Stimulated activated CD8-positive, alpha-beta memory T cell treated with anti-CD3 and anti-CD28 coated beads, Interleukin-2, amount 100 ng/mL, for 48 hours (primary cell): ENCODE measurements around the gene ARHGAP42.

Source experiments
- DNase-seq, 2 donors: peaks; one replicate each; pipeline ENCODE4 v3.0.0-alpha.2; 2020; ENCODE audit warnings: low read depth in 2 of 2

Gene ARHGAP42

DNA sequence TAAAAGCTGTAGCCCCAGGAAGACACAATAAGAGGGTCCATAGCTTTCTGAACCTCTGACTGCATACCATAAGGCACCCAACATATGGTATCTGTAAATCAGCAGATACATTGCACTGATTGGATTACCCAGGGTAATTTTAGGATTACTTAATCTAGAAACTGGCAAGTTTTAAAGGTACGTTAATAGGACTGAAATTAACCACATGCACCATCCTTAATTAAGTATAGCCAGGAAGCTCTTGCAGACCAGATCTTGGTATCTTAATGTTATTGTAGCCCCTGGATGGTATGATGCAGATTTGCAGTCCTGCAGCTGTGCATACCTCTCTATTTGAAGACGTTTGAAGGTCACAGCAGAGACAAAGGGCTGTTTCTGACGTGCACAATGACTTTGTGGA, 72.8 kb downstream of the ARHGAP42 start:
- DNase-seq = no peak

DNA sequence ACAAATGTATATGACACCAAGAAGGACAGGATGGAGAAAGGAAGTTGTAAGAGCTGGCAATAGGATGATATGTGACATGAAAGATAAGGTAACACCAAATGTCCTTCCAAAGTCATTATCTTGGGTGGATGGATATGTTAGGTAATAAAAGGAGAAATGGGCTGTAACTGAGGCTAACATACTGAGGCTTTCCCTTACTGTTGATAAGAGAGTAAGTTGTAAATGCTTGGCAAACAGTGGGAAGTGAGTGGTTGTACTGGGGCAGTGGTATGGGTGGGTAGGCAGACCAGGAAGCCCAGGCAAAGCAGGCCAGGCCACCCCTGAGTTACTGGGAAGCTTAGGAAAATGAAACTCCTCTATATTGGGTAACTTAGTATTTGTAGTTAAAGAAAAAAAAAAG, 73.7 kb downstream of the ARHGAP42 start:
- no peak for DNase-seq

DNA sequence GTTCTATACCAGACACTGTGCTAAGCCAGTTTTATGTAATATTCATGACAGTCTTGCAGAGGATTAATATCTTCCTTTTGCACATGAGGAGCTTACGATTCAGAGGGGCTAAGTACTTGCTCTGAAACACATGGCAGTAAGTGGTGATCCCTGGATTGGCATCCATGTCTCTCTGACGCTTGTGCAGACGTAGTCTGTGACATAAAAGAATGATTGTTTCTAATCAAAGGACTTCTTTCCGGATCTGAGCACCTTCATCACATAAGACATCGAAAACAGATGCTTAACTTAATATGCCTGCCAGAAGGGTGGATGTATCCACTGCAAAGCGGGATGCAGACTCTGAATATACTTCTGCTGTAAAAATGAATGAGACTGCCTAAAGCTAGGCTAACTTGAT, 74.8 kb downstream of the ARHGAP42 start:
- DNase-seq = no peak

DNA sequence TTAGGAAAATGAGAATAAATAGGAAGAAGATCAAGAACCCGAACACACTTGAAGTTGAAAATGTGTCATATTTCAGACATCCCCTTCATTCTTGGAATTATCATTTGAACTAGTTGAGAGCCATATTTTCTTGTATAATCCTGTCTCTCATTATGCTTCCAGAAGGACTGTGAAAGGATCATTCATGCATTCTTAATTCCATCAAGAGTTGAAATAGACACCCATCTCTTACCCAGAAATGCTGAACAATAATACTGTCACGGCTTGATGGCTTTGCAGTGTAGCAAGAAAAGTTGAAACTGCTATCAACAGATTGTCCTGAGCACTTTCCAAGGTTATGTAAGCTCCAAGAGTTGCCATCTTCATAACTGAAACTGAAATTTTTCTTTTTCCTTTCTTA, 79.7 kb downstream of the ARHGAP42 start:
- DNase-seq = no peak

DNA sequence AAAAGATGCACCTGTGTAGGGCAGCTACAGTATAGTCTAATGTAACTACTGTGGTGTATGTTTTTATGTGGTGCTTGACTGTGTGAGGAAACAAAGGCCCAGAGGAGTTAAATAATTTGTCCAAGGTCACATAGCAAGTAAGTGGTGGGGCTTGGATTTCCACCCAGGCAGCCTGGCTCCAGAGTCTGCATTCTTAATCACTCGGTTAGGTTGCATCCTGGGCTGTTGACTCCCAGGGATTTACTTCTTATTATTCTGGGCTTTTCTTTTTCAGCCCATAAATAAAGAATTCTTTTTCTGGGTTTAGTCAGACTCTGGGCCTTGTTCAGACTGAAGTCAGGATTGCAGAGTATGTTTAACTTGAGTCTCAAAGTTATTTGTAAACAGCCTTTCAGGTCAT, 82.1 kb downstream of the ARHGAP42 start:
- no peak for DNase-seq

DNA sequence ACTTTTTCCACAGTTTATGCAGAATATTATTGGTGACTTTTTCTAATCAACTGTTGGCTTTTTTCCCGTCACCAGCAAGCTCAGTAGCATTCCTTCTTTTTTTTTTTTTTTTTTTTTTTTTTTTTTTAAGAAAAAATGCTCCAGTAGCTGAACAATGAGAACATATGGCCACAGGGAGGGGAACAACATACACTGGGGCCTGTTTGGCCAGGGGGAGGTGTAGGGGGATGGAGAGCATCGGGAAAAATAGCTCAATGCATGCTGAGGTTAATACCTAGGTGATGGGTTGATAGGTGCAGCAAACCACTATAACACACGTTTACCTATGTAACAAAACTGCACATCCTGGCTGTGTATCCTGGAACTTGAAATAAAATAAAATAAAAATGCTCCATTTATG, 82.5 kb downstream of the ARHGAP42 start:
- DNase-seq = no peak

DNA sequence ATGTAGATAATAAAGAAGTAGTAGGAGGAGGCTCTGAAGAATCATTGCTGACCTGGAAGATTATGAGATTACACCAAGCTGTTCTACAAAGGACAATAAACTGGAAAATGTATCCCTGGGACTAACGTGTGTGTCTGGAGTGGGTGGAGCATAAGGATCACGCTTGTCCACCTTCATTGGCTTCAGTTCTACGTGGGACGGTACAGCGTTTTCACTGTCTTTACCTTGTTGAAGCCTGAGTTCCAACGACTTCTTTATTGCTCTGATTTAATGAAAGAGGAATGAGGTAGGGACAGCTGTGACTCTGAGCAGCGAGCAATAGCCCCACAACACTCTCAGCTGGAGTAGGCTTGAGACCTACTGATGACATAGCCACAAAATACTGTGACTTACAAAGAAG, 87.0 kb downstream of the ARHGAP42 start:
- DNase-seq = no peak

DNA sequence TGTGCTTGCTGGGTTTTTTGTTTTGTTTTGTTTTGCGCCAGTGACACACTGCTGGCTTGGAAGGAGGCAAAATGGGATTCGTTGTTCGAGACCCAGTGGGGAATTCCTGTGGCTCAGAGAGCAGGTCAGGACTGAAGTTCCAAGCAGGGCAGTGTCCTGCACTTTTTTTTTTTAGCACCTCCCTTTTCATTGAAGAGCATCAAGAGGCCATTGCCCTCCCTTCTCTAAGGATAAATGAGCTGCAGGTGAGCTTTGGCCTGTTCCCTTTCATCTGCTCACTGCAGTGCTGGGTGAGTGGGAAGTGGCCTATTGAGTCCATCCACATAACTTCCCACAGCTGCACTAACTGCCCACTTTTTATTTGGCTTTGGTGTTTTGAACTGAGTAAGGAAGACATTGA, 87.8 kb downstream of the ARHGAP42 start:
- DNase-seq = no peak

DNA sequence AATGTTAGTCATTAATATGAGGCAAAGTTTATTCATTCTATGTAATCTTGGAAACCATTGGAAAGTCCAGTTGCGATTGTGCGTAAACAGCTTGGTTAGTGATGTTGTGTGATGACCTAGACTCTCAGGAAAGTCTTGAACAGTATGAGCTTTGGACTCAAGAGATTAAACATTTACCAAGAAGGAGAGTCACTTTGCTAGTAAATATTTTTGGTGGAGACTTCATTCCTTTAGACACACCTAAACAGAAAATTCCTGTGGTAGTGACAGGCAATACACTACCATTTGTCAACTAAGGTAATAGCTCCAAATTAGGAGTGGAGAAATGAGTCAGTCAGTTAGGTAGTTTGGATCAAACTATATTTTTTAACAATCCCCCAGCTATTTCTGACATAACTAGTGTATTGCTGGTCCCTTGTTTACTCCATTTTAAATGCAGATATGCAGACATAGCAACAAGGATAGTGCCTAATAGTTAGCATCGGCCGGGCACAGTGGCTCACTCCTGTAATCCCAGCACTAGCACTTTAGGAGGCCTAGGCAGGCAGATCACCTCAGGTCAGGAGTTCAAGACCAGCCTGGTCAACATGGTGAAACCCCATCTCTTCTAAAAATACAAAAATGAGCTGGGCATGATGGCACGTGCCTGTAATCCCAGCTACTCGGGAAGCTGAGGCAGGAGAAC, 89.3 kb downstream of the ARHGAP42 start:
- DNase-seq = no peak

DNA sequence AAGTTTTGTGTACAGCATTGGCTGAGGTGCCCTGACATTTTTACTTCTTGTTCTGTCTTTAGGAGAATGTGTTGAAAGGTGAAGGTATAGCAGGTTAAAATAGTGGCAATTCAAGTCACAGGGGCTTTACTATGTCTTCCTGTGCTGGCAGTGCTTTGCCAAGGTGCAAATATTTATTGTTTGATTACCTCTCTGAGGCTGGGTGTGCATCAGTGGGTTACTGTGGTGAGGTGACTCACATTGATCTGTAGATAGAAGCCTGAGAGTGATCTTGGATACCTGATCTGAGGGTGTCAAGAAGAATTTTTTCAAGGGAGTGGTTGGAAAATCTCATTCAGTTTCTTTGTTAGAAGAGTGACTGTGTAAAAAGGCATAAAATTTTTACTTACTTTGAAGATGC, 90.0 kb downstream of the ARHGAP42 start:
- DNase-seq = no peak

DNA sequence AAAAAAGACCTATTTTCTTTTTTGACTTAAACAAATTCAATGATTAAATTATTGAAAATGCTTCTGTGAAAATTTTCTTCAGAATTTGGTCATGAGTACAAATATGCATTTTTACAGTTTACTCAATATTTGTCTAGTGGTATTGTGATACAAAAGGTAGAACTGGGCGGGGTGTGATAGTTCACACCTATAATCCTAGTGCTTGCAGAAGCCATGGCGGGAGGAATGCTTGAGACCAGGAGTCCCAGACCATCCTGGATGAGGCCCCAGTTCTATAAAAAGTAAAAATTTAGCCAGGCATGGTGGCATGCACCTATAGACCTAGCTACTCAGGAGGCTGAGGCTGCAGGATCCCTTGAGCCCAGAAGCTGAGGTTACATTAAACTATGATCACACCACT, 90.6 kb downstream of the ARHGAP42 start:
- DNase-seq = no peak

DNA sequence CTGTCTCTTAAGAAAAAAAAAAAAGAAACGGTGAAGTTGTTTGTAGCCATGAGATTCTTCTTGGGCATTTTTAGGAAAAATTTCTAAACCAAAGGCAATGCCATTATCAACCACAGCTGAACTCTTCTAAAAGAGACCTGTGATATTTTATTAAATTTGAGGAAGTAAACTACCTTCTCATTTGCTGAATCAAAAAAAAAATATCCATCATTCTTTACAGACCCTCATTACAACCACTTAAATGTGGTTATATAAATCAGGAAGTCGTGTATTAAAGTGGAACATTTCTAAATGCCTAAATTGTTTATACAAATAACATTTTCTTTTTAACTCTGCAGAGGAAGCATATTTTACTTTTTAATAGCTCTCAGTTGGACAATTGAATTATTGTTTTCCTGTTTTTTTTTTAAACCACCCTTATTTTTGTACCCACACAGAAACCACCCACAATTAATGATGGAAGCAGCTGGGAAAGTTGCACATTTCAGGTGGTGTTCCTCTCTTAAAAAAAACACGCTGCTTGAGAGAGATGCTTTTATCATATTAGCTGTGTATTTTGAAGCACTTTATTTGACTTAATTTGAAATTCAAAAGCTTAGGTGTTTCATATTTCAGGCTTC, 91.2 kb downstream of the ARHGAP42 start:
- DNase-seq = no peak

DNA sequence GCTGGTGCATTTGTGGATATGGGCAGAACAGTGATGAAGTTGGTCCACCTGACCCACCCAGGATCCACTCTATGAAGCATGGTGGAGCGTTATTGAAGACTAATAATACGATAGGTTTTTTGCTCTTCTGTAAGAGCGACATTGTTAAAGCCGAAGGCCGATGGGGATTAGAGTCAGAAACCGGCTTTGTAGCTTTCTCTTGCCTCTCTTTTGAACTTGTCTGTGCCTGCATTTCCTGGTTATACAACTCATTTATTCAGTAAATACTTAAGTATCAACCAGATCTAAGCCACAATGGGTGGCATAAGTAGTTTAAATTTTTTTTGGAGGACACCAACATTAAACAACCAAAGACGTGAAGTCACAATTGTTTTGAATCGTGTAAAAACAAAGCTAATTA, 93.4 kb downstream of the ARHGAP42 start:
- DNase-seq = no peak

DNA sequence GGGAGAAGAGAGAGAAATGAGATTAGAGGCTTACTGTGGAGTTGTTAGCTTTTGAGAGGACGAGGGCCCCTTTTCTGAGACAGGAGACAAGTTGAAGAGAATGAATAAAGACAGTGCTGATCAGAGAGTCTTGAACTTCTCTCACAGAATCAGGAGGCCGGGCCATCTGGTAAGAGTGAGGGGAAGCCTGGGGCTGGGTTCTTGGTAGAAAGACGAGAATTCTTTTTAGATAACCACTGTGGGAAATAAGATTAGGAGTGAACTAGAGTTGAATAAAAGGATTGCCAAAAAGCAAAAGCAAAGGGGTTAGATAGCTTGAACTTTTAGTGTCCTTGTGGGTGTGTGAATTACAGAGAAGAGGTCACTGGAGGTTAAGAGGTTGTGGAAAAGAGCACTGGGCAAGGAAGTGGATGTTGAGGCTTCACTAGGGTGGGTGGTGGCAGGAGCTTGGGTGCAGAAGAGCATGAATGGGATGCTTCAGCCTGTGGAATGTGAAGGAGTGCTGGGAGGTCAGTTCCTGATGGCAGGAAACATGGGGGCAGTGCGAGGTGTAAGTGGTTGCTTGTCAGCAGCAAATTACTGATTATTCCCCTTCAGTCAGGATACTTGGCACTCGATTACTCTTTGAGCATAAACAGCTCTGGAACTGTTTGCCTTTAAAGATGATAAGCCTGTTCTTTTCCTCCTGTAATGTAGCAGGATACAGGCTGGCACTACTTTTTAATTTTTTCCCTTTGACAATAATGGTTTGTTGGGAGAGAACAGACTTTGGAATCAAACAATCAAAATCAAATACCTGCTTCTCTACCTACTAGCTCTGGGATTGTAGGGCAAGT, 98.3 kb downstream of the ARHGAP42 start:
- DNase-seq = no peak

DNA sequence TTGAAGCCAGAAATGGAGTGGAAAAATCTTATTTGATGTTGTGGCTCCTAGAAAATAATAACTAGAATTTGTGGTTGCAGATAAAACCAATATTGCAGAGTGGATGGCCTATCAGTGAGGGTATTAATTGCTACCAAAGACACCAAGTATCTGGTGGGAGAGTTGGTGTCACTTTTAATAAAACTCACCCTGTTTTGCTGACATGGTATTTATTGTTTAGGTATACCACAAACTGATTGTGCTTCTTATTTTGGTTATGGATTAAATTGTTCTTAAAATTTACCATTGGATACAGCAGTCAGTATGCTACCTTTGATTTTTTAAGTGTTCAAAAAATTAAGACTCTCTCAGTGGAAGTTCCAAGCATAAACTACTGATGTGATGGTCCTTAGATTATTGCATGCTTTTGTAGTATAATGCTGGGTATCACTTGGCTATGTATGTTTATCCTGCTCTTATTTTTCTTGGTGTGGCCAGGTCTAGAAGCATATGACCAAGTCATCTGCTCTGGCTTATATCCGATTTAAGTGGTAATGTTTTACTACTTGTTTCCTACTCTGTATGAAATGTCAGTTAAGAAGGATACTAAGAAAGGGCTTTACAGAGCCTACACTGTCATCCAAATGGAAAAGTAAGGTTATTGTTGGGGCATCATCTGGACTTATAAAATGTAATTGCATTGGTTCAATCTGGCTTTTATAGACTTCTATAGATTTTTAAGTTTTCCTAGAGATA, 101.6 kb downstream of the ARHGAP42 start:
- DNase-seq = no peak

DNA sequence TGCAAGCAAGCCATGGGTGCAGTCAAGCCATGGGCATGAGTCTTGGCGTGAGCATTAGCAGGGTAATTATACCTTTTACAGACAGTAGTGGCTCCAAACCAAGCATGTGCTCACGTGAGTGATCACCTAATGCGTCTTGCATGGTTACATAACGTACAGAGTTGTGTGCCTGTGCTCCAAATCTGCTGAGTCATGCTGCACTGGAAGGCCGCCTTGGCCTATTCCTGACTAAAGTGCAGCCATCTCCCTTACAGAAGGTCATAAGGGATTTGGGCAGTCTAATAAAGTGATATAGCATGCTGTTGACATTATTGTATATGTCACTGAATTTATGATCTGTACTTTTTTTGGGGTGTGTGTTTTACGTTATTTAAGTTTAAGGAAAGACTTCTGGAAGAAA, 102.4 kb downstream of the ARHGAP42 start:
- no peak for DNase-seq

DNA sequence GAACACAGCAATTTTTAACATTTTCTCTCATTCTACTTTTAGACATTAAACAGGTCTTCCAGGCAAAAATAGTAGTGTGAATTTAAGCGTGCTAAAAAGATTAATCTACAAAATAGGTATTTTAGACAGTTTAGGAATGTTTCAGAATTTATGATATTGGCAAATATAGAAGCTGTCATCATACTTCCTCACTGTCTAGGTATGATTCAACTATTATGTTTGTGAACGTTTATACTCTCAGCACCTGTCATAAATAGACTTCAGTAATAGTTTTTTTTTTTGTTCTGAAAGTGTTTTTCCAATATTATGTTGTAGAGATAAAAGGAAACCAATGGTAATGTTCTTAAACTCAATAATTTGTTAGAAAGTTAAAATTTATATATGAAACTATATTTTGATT, 103.0 kb downstream of the ARHGAP42 start:
- DNase-seq = no peak

DNA sequence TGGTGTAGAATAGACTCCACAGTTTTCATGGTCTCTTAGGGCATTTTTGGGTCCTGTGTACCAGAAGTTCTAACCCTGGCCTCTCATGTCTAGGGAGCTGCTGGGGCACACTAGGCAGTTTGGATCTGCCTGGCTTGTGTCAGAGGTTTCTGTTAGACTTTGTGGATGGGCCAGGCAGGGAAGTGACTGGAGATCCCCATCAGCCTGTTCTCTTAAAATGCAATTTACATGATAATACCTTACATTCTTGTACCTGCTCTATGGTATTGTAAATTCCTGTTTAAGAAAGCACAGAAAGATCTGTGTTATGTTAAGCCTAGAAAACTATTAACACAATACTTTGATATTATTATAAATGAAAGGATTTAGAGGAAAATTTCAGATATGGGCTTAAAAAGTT, 104.0 kb downstream of the ARHGAP42 start:
- no peak for DNase-seq

DNA sequence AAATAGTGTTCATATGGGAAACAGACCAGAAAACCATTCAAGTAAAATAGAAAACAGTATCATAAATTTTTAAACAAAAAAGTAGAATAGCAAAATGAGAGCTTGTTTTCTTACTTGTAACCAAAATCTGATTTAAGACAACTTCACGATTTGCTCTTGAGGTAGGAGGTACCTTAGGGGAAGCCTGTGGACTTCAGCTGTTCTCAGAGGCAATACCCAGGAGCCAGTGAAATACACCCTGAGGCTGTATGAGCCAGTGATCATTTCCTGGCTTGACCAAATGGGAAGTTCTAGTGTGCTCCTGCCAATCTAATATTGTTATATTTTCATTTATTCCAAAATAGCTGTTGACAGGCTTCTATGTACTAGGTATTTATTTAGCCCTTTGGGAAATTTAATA, 104.8 kb downstream of the ARHGAP42 start:
- DNase-seq = no peak

DNA sequence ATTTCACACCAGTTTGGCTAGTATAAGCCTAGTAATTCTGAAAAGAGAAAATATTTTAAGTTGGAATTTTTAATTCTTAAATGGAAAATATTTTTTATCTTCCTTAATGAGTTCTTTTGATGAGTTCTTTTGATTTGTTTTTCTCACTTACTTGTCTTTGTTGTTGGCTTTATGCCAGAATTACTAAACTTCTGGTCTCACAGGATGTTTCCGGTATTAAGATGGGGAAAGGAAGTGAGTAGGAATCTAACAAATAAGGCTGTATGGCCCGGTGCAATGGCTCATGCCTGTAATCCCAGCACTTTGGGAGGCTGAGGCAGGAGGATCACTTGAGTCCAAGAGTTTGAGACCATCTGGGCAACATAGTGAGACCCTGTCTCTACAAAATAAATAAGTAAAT, 106.4 kb downstream of the ARHGAP42 start:
- DNase-seq = no peak

DNA sequence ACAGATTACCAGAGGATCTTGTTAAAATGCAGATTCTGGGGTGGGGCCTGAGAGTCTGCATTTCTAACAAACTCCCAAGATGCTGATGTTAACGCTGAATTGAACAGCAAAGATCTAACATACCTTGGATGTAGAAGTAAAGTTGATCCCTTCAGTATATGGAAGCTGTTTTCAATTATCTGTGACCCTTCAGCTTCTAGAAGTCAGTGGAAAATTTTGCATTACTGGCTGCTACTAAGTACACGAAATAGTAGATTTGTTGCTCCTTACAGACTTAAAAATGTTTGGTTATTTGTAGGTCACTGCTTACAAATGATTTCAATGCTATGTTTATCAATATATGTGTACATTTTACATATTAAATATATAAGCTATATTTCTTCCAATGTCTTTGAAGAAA, 107.4 kb downstream of the ARHGAP42 start:
- no peak for DNase-seq

DNA sequence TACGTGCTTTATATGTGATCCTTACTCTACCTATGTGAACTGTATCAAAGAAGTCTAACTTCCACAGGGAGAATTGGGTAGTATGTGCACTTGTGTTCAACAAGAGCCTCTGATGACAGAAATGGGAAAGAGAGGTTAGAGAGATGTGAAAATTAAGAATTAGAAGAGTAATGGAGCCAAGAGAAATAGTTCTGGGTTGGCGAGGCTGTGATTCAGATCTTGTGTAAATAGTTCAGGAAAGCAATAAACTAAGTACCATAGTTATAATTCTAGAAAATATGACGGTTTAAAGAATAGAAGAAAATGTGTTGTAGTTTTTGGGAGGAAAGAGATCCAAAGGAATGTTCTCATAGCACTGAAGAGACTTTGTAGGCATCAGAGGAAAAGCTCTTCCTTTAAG, 112.4 kb downstream of the ARHGAP42 start:
- no peak for DNase-seq
